Activated CD4-positive, alpha-beta T cell treated with anti-CD3 and anti-CD28 coated beads for 24 hours (primary cell): Measurements from ENCODE around the gene SCRT2.
A peak's percentile ranks its signal among the peaks of the same experiment; 100 is the strongest.
"Not testable (repeated sequence)": the region's sequence is repeated elsewhere in the genome, so short reads cannot be mapped to it uniquely, and the experiment has no call there.

Experiments
- DNase-seq, 2 donors: peaks; one replicate each; pipeline ENCODE4 v3.0.0-alpha.2; 2020; ENCODE audit warnings: low read depth in 2 of 2

Gene SCRT2

DNA sequence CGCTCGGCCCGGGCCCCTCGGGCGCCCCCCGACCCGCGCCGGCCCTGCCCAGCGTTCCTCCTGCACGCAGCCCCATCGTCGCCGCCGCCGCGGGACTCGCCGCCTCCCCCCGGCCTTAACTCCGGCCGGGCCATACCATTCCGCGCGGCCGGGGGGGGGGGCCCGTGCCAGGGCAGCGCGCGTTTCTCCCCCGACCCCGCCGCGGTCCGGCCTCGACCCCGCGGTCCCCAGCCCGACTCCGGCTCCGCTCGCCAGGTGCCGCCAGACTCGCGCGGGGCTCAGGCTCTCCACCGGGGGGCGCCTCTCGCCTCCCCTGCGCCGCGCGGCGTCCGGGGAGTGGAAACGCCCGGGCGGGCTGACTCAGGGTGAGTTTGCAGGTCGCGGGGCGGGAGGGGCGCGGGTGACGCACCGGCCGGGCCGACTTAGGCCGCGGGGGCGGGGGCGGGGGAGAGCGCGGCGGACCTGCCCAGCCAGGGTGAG, 22.5 kb downstream of the SCRT2 start, which contains the start of gene SRXN1:
TSS of gene SRXN1 (minus strand) at position 91 of the 480 bp plus-strand sequence. CDS start at position 76, 15 bp downstream.
- peak; percentile 70 to 79 for DNase-seq

DNA sequence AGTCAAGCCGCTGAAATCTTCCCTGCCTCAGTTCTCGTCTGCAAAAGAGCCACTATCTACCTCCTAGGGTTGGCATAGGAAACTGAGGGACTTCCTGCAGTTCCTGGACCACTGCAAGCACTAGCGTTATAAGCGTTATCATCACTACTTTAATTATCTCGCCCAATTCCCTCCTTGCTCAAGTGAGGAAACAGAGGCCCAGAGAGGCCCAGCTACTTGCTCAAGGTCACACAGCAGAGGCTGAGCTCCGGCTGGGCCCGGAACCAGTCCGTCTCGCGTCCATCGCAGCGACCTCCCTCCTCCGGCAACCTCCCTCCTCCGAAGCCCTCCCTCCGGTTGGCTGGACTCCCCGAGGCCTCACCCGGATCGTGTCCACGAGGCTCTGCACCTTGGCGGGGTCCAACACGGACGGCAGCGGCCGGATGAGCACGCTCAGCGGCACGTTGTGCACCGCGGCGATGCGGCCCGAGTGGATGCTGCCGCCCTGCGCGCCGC, 22.9 kb downstream of the SCRT2 start:
- peak in 1 of 2 donors; percentile 12 for DNase-seq

DNA sequence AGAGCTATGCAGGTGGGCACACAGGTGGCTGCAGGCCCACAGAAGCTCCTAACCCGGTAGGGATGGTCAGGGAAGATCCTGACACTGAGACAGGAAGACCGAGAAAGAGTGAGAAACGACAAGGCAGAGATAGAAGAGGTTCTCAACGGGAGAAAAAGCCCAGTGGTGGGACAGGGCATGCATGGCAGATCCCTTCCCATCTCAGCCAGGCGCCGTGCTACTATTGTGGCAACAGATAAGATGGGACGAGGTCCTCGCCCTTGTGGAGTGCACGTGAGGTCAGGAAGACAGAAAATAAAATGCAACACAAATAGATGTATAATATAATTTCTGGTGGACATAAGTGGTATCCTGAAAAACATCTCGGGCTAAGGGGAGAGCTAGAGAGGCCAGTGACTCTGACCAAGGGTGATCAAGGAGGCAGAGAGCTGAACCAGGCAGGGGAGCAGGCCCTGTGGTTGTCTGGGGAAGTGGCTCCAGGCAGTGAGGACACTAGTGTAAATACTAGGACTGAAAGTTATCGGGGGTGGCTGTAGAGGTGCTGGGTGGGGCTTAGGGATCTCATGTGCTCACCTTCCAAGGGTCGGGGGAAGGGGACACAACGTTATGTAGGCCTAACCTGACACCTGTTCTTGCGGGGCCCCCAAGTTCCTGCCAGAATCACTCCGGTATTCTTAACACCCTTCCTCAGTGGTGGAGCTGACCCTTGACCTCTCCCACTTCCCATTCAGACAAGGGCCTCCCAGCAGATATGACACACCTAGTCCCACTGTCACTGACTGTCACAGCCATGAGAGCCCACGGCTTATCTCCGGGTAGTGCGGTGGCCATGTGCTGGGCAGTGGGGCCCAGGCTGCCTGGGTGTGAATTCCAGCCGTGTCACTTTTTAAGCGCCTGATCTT, 23.6 kb downstream of the SCRT2 start:
- no peak for DNase-seq

DNA sequence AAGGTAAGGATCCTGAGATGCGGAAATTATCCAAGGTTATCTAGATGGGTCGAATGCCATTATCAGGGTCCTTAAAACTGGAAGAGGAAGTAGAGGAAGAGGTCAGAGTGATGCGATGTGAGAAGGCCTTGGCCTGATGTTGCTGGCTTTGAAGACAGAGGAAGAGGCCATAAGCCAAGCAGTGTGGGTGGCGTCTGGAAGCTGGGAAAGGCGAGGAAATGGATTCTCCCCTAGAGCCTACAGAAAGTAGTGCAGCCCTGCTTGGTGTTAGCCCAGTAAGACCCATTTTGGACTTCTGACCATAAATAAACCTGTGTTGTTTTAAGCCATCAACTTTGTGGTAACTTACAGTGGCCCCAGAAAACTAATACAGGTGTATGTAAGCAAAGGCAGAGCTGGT, 24.6 kb downstream of the SCRT2 start:
- DNase-seq: no peak

DNA sequence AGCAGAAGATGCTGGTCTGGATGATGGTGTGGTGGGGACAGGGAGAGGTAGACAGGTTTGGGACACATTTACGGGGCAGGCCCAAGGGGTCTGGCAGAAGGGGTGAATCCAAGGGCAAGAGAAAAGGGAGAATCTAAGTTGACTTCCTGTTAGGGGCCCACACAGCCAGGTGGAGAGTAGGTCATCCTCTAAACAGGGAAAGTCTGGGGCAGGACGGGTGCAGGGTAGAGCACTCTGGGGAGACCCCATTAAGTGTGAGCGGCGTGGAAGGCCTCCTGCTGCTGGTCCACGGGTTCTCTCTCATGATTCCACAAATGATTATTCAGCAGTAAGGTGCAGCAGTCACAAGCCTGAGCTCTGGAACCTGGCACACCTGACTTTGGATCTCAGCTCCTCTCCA, 25.3 kb downstream of the SCRT2 start:
- no peak for DNase-seq

DNA sequence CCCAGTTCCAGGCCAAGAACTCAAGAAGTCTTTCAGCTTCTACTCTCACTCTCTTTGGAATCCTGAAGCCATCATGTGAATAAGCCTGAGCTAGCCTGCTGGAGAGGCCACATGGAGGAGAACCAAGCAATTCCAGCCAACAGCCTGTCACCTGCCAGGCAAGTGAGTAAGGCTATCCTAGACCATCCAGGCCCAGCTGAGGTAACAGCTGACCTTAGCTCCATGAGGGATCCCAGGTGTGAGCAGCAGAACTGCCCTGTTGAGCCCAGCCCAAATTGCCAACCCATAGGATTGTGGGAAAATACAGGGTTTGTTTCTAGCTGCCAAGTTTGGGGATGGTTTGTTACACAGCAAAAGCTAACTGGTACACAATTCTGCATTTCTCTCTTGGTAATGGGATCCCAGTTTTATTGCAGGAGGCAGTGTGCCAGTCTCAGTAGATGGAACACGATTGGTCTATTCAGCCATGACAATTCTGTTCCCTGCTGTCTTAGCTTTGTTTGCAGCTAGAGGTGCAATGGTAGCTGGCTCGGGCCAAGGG, 28.1 kb downstream of the SCRT2 start:
- no peak for DNase-seq

DNA sequence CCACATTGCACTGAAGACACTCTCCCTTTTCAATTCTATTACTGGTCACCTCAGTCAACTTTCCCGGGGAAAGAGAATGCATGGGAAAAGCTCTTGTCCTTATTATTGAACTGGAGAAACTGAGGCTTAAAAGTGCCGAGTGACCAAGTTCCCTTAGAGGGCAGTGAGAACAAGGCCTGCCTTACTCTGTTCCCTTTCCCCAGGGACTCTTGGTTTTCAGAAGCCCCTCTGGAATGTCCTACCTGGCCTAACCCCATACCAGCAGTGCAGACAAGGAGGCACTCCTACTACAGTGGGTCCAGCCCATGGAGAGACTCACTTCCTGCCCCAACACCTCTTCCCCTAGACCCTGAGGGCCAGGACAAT, 28.8 kb downstream of the SCRT2 start:
- no peak for DNase-seq

DNA sequence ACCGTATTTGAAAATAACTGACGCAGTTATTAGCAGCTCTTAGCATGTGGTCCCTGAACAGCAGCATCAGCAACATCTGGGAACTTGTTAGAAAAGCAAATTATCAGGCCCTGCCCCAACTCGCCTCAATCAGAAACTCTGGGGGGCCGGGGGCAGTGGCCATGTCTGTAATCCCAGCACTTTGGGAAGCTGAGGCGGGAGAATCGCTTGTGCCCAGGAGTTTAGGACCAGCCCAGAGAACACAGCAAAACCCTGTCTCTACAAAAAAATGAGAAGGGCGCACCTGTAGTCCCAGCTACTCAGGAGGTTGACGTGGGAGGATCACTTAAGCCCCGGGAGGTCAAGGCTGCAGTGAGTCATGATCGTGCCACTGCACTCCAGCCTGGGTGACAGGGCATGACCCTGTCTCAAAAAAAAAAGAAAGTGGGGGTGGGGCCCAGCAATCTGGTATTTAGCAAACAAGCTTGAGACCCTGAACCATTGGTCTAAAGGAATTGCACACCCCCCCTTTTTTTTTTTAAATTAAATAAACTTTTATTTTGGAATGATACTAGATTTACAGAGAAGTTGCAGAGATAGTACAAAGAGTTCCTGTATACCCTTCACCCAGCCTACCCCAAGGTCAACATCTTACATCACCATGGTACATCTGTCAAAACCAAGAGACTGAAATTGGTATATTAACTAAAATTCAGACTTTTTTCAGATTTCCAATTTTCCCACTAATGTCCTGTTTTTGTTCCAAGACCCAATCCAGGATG, 29.3 kb downstream of the SCRT2 start:
- no peak for DNase-seq

DNA sequence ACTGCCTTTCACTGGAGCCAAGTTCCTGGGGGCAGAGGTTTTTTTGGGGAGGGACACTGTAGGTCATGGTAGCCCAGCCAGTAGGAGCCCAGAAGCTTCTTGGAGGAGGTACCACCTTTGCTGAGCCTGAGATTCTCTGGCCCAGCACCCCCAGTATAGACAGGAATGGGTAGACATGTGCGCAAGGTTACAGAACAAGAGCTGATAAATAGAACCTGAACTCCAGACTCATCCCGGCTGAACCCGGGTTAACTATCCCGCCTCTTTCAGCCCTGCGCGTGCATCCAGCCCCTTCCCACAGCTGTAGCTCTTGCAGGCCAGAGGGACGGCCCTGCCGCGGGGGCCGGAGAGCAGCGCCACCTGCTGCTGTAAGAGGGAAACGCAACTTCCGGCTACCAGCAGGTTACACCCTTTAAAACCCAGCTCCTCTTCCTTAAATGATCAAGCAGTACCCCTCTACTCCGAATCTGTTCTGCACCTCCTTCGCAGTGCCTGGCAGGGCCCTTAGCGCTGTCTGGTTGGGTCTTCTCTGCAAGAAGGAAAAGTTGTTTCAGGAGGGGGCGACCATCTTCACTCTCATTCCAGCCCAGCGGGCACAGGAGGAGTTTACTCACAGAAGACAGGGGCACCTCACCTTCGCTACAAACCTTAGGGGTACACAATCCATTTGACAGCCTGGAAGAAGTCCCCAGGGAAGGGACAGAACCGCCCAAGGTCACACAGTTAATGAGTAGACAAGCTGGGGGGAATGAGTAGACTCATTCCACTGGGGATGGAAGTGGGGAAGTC, 30.1 kb downstream of the SCRT2 start:
- DNase-seq: peak; percentile 53 to 60

DNA sequence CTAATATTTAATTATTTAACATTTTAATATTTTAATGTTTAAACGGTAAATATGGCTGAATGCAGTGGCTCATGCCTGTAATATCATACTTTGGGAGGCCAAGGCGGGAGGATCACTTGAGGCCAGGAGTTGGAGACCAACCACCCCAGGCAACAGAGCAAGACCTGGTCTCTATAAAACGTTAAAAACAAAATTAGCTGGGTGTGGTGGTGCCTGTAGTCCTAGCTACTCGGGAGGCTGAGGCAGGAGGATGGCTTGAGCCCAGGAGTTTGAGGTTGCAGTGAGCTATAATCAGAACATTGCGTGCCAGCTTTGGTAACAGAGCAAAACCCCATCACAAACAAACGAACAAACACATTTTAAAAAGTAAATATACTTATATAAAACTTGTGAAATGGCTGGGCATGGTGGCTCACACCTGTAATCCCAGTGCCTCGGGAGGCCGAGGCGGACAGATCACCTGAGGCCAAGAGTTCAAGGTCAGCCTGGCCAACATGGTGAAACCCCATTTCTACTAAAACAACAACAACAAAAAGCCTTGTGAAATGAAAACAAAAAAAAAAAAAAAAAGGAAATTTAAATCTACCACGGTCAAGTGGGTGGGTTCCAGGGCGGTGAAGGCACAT, 30.8 kb downstream of the SCRT2 start:
- DNase-seq: no peak

DNA sequence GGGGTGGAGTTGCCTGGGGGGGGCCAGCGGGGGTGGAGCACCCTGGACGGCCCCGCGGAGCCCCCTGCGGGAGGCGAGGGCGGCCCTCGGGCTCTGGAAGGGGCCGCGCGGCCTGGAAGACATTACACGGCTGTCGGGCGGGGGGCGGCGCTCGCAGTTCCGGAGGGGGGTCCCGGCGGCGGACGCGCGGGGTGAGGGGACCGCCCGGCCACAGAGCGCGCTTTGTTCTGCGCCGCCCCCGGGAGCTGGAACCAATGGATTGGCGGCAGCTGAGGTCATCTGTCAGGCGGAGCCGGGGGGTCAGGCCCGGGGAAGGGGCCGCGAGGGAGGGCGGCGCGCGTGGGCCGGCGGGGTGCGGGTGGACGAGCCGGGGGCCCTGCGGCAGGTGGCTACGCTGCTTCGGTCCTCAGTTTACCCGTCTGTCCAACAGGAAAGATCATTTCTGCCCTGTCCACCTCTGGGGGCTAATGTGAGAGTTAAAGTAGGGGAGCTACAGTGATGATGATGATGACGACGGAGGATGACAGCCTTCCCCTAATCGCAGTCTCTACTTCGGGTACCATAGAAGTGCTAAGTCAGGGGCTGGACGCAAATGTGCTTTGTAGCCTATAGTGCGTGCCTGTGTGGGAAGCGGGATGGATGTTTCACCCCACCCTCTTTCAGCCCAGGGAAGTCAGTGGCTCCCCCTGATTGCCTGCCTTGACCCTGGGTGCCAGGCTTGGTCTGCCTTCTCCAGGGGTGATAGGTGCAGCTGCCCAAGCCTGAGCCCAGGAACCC, 33.0 kb downstream of the SCRT2 start:
- DNase-seq: no peak

DNA sequence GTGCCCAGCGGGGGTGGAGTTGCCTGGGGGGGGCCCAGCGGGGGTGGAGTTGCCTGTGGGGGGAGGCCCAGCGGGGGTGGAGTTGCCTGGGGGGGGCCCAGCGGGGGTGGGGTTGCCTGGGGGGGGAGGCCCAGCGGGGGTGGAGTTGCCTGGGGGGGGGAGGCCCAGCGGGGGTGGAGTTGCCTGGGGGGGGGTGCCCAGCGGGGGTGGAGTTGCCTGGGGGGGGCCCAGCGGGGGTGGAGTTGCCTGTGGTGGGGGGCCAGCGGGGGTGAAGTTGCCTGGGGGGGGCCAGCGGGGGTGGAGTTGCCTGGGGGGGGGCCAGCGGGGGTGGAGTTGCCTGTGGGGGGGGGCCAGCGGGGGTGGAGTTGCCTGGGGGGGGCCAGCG, 33.6 kb downstream of the SCRT2 start:
- not testable (repeated sequence) for DNase-seq

DNA sequence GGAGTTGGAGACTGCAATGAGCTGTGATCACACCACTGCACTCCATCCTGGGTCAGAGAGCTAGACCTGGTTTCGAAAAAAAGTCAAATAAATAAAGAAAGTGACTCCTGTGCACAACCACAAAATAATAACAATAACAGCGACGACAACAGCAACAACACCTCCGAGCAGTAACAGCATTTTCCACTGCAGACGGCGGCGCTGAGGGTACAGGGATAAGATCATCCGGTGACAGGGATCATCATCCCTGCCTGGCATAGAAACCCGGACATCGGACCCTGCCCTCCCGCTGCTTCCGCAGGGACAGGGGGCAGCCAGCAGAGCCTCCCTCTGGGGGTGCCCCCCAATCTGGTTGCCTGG, 34.1 kb downstream of the SCRT2 start:
- DNase-seq: no peak

DNA sequence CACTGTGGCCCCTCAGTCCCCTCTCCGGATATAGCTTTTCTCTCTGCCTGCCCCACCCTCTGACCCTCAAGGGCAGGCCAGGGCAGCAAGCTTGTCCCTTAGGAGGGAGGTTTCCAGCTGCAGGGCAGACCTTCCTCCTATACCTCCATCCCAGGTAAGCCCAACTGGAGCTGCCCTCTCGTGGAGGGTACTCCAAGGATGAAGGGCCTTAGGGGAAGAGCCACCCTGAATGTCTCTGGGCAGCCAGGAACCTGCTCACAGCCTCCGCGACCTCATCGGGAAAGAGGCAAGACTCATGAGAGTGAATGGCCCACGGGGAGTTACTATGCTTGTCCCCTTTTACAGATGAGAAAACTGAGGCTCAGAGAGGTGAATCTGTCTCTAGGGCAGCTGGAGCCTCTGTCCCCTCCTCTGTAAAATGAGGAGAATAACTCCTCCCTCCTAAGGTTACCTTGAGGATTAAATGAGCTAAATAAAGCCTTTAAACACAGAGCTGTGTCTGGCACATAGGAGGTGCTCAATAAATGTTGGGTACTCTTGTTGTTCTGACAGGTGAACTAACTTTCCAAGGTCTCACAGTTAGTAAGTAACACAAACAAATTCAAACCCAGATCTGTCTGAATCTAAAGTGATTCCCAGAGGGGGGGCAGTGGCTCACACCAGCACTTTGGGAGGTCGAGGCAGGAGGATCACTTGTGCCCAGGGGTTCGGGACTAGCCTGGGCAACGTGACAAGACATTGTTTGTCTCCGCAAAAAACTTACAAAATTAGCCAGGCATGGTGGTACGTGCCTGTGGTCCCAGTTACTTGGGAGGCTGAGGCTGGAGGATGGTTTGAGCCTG, 34.7 kb downstream of the SCRT2 start:
- DNase-seq: no peak

DNA sequence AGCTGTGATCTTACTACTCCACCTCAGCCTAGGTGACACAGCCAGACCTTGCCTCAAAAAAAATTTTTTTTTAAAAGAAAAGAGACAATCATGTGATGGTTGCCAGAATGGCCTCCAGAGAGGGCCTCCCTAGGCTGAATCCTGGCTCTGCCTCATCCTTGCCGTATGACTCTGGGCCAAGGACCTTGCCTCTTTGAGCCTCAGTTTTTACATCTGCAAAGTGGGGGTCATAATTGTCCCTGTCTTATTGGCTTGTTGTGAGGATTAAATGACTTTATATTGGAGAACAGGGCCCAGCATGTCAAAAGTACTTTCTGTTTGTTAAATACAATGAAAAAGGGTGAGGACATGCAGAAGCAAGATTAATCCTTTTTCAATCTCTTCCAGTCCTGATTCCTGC, 37.0 kb downstream of the SCRT2 start:
- DNase-seq: no peak

DNA sequence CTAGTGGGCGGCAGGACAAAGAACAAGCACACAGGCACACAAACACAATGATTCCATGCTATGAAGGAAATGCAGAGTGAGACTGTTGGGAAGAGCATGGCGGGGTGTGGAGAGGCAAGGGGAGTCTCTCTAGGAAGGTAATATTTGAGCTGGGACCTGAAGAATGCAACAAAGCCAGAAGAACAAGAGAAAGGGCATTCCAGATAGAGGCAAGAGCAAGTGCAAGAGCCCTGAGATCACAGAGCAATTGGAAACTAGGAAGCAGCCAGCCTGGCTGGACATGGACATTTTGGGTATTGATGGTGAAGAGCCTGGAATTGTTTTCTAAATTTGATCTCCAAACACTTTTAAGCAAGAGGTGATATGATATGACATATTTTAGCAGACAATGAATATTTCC, 38.0 kb downstream of the SCRT2 start:
- DNase-seq: no peak

DNA sequence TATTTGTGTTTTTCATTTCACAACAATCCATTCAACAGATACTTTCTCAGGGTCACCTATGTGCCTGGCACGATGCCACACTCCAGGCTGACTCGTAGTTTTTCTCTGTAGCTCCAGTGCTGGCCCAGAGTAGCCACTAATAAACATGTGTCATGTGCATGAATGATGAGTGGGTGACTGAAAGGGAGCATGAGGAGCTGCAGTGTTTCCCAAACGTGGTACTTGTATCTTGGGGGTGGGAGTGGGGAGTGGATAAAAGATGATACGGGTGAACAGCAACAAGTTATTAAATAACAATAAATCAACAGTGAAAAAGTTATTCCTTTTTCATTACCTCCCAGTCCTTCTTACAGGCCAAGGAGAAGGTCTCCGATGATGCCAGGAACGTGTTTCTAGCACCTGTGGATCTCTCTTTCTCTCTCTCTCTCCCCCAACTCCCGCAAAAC, 39.7 kb downstream of the SCRT2 start:
- DNase-seq: no peak

DNA sequence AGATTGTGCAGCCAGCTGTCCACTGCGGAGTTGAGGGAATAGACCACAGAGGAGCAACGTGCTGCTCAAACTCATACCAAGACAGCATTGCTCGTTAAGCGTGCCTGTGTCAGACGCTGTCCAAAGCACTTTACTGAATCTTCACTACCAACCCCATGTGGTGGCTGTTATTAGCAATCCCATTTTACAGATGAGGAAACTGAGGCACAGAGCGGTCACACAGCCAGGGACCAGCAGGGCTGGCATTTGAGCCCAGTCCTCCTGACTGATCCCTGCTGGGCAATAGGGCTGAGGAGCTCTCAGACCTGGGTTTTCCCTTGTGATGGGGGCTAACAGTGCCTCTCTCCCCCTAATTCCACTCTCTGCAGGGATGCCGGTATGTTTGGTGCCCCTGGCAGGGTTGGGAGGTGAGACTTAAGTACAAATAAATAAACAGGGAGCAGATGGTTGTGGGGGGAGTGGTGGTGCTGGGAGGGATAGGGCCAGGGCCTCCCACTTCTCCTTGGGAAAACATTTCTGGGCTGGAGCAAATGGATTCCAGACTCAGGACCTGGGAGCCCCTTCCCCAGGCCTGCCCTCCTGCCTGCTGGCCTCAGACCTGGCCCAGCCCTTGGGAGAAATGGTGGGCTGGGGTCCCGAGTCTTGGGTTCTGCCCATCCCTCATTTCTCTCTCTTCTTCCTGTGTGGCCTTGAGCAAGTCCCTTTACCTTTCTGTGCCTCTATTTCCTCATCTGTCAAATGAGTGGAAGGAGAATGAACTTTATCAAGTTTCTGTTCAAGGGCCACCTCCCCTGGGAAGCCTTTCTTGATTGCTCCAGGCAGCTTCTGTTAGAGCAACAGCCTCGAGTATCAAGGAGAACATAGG, 40.3 kb downstream of the SCRT2 start:
- no peak for DNase-seq
